Dermis microvascular lymphatic vessel endothelial cell (primary cell): ENCODE measurements around the gene DSC2. TPM values are rescaled to one million over a fixed set of nuclear protein-coding genes. Genes with fewer than 3 reads are reported as not detected.

ENCODE experiments used
- DNase-seq, 2 donors: peaks; one replicate each; pipeline versions ENCODE4 v3.0.0 to v3.0.0-alpha.2; 2010; ENCODE audit warnings: low read depth in 2 of 2
- total RNA-seq: library from RNA; depleted of rRNA; stranded (reverse); fragments of >200 nt; gene quantifications from 2 replicates; pipeline ENCODE4 v1.2.1, GENCODE V29; 2014

DSC2 gene
- total RNA-seq, 1 donor from 2014 or later, result under 0.01 TPM

DNA sequence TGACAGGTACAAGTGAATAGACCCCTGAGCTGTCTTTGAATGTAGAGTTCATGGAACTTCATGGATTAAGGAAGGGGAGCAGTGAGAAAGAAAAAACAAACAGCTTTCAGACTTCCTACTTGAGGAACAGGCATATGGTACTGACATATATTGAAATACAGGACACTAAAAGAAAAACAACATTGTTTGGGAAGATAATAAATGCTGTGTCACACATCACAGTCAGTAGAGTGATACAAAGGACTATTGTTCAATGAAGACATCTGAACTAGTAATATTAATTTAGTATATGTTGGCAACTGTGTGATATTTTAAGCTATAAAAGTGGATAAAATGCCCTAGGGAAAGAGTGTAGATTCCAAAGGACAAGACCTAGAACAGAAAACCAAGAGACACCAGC, 3.3 kb downstream of the DSC2 start:
- DNase-seq, result no peak

DNA sequence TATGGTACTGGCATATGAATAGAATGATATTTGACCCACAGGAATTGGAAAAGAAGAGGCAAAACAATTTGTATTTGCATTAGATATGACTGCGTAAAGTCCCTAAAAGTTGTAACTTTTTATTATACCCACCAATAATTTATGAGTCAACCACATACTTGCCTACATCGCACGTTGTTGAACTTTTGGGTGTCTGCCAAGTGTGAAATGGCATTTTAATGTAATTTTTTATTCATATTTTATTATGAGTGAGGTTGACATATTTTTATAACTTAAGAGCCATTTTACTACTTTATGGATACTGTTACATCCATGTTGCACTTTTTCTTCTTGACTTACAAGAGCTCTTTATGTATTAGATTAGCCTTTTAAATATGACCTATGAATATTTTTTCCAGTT, 4.6 kb downstream of the DSC2 start:
- no peak for DNase-seq

DNA sequence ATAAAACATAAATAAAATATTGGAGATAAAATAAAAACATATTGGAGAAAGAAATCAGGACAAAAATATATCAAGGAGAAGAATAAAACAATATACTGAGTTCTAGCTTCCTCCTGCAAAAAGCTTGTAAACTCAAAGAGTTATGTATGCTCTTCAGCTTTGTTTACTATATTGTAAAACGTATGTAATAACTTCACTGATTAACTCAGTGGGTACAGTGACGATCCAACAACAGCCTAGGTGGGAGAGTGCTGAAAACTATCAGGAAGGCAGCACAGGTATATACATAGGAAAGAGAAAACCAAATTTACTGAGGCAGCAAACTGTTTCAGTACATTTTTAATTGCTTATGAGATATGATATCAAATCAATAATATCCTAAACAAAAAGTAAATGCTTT, 8.3 kb downstream of the DSC2 start:
- no peak for DNase-seq

DNA sequence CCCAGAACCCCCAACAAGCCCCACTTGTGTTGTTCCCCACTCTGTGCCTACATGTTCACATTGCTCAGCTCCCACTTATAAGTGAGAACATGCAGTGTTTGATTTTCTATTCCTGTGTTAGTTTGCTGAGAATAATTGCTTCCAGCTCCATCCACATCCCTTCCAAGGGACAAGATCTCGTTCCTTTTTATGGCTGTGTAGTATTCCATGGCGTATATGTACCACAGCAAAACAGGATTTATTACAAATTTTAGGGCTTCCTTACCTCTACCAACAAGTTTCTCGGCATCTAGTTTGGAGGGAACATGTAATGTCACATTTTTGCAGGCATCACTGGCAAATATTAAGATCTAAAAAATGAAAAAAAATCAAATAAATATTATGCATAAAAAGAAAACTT, 8.9 kb downstream of the DSC2 start:
- no peak for DNase-seq

DNA sequence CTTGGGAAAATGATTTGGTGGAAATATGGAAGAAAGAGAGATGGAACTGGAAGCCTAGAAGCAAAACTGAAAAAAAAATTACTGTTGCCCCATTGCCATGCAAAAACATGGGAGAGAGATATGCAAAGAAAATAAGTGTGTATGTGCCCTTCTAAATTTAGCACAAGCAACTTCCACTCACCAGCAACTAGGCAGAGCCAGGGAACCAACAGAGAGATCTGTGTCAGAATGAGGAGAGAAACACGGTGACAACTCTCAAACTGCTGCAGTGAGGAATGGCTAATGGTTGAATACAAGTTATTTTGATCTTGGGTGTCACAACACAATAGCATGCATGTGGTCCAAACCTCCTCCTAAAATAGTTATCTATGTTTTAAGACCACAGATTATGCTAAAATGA, 10.9 kb downstream of the DSC2 start:
- no peak for DNase-seq

DNA sequence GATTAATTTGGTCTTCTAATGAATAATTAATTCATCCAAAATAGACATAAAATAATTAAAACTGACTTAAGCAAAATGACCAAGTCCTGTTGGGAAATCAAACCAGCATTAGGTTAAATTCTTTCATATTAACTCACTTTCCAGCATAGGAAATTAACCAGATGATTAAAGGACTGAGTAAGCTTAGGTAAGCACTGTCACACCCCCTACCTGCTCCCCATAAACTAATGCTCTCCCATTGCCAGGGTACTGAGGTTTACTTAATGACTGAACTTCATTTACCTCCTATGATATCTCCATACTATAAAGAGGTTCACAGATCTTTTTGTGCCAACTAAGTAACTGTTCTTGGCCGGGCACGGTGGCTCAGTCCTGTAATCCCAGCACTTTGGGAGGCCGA, 13.7 kb downstream of the DSC2 start:
- no peak for DNase-seq

DNA sequence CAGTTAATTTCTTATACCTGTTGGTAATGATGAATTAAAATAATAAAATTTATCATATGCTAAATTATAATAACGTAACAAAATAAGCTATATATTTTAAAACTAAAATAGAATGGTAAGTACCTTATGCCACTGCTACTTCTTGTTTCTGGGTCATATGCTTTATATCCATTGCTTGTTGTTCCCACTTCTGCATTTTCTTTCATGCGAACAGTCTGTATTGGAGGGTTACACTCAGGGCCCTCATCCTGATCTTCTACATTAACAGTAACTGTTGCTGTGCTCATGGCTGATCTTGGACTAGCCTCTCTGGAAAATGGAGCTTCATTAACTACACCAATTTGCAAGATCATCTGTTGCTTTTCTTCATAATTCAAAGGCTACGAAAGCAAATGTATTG, 22.2 kb downstream of the DSC2 start:
- DNase-seq, result no peak

DNA sequence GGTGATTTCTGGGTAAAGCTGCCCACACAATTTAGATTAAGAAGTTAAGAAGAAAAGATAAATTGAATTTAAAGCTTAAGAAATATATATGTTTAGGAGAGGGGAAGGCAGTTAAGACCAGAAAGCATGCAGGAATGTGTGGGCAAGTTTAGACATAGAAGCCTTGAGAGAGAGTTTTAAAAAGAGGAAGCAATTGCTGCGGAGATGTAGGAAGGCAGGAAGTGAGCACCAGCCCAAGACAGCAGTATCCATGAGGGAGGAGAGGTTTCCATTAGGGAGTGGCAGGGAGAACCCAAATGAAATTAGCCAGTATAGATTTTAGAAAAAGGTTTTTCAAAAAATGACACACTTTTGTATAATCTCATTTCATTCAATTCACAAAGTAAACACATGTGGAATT, 24.3 kb downstream of the DSC2 start:
- DNase-seq, result no peak

DNA sequence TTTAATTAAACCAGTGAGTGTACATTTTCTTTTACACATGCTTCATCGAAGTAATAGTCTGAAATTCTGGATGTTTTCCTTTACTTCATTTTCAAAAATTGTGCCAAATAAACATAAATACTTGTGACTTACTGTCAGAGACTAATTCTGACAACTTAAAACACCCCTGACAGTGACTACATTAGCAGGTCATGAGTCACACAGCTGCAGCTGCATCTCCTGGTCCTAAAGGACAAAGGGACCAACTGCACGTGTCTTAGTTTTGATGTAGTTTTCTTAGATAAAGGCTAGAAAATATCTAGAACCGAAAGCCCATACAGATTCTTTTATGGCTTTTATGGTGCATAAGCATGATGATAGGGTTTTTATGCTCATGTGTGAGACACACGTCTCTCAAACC, 30.0 kb downstream of the DSC2 start:
- DNase-seq, result no peak

DNA sequence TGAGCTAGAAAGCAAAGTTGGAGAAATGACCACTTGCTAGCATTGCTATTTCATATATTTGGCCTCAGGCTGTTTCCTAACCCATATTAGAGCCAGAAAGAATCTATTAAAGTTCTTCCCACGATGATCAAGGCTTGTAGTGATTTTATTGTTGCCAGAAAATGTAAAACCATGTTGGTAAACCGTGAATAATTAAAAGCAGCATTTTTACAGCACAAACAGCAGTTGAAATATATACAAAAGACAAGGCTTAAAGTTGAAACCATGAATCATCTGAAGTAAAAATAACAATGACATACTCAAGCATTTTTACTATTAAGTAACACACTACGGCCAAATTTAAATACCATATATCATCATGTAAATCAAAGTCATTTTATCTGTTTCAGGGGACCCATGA, 32.0 kb downstream of the DSC2 start:
- DNase-seq, result no peak

DNA sequence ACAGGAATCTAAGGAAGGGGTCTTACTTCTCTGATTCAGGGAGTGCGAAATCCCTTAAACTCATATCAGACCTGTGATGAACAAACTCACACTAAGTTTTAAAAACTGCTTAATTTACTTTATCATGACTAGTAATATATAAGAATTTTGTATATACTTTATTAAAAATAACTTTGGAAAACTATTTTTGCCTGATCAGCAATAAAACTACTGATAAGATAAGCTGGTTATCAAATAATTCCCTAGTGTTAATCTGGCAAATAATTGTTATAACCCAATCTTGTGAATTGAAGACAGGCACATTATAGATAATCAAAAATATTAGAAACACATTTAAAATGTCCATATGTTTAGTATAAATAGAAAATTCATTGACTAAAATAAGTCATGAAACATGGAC, 36.0 kb downstream of the DSC2 start:
- no peak for DNase-seq

DNA sequence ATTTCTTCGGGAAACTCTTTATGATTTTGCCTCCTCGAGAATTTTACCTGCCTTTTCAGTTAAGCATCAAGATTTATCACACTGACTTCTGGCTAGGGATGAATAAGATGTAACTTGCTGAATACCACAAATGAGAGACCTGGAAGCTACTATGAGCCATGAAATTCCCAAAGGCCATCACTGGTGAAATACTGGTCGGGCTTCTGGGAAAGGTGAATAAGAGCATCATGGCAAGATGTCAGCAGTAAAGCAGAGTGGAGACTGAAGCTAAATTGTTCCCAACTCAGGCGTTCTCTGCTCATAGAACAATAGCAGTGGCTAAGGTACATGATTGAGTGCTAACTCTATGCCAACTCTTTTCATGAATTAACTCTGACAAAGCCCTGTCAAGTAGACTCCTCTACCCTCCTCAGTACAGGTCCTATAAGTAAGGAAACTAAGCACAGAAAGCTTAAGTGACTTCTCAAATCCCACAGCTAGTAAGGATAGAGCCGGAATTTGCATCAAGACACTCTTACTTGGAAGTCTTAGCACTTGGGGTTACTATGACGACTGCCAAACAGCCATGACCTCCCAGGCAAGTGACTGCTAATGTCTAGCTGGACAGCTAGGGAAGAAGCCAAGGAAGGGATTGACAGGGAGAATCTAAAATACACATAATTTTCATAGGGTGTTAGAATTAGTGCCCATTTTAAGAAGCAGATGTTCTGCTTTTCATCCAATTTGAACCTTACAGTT, 37.0 kb downstream of the DSC2 start:
- DNase-seq, result no peak

DNA sequence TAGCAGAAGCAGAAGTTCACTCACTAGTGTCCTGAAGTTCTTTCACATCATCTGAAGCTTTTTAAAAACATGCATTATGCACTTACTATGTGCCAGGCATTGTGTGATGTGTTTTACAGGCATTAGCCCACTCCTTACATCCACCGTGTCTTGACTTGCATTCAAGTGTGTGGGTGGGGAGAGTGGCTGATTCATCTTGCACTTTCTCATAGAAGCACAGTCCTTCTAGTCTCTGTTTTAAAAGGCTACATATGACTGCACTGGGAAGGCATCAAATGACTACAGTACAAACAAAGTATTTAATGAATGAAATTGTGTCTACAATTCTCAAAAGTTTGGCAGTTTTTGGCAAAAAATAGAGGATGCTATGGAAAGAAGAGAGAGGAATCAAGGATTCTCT, 38.1 kb downstream of the DSC2 start:
- DNase-seq, result no peak

DNA sequence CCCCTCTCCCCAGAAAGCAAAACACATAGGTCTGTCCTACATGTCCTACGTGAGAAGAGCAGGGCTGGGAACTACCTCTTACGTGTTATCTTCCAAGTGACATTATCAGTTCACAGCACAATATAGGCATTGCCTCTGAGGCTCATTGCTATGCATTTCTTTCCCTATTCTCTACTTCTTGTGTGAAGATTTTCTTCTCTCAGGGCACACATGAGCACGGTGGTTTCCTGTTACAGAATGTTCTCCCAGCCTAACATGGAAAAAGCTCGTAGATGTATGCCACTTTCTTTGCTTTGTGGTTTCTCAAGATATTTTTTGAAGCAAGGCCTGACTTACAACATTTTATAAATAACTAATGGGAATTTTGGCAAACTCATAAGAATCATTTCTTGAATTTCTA, 40.3 kb downstream of the DSC2 start:
- no peak for DNase-seq

DNA sequence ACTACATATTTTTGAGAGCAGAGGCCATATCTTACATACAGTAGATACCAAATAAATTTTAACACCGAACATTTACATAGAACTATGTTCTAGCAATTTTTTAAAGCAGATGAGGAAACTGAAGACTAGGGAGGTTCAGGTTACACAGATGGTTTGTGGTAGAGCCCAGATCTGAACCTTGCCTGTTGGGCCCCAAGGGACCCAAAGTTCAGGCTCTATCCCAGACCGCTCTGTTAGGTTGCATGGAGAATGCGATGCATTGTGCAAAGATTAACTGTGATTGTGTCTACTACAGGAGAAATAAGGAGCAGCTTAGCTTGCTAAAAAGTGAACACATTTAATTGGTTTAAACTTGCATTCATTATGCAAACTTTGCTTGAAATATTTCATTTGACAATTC, 43.3 kb downstream of the DSC2 start:
- no peak for DNase-seq

DNA sequence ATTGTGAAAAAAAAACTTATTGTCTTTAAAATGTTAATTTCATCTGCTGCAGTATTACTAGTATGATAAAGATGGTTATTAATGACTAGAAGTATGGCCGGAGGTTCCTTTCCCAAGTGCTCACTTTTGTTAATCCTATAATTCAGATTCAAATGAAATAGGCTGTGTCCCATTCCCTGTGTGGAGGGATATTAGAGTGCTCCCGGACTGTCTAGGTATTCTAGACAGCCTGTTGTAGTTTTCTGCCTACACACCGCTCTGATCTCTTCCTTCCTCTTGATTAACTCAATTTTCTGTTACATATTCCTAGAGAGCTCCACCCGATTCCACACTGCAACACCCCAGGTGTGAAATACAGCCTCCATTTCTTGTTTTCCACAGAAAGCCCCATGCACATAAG, 44.3 kb downstream of the DSC2 start:
- no peak for DNase-seq

DNA sequence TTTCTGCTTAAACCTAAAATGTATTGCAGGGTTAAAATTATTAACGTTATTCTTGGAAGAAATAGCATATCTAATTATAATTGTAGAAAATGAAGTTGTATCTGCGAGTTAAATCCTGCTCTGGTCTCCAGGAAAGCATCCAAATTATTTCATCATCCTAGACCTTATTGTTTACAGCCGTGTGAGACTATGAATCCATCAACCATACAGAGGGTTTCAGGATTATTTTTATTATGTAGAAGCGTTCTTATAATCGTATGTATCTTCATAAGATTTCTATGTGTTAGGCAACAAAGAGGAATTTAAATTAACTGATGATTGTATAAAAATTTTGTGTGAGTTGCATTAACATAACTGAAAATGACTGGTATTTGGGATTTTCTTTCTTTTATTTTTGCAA, 45.2 kb downstream of the DSC2 start:
- DNase-seq, result no peak

DNA sequence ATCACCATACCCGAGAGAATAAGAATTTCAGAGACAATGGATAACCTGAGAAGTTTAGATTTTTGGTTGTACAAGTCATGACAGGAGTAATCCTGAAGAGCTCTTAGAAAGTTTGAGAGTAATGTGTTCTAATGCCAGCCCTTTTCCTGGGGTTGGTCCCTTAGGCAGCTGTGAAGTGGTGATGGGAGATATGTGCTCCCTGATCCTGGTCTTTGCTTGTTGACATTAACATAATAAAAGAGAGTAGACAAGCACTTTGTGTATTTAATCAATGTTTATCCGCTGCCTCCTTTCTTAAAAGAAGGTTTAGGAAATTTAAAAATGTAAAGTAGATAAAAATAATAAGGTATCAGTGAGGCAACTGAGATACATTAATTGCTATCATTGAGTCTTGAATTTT, 45.9 kb downstream of the DSC2 start:
- DNase-seq, result no peak

DNA sequence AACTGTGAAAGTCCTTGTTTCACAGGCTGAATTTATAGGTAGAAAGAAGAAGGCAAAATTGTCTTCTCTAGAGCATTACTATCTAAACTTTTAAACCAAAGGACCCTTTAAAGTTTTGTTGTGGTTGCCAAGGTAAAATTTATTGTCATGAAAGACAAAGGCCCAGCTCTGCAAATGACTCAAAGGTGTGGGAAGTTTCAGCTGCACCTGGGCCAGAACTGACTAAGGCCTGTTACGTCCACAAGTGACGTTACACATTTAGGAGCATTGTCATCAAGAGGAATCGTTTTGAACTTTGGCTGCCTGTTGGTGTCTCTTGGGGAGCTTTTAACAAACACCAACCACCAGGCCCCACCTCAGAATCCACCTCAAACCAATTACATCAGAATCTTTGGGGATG, 51.6 kb downstream of the DSC2 start:
- DNase-seq, result no peak

DNA sequence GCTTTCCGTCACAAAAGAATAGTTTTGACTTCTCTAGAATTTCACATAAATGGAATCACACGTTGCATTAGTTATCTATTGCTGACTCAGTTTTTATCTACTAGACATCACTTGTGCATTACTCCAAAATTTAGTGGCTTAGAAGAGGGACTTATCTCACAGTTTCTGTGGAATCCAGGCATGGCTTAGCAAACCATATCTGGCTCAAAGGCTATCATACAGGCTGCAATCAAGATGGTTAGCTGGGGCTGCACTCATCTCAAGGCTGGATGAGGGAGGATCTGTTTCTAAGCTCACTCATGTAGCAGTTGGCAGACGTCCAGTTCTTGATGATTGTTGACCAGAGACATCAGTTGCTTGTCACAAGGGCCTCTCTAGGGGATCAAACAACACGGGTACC, 53.0 kb downstream of the DSC2 start:
- no peak for DNase-seq

DNA sequence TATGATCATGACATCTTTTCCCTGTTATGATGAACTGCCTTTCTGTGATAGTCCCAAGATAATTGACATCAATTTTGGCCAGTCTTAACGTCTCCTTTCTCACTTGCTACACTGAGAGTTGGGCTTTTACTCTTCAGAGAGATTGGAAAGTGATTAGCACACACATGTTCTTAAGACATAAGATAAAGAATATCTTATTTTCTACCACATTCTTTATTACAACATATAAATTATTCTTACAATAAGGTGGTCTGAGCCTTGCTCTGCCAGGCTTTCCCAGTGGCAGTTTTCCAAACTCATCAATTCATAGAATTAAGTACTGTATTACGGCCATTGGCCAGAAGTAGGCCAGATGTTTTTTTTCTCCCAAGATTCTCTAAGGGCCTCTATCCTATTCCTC, 54.0 kb downstream of the DSC2 start:
- no peak for DNase-seq

DNA sequence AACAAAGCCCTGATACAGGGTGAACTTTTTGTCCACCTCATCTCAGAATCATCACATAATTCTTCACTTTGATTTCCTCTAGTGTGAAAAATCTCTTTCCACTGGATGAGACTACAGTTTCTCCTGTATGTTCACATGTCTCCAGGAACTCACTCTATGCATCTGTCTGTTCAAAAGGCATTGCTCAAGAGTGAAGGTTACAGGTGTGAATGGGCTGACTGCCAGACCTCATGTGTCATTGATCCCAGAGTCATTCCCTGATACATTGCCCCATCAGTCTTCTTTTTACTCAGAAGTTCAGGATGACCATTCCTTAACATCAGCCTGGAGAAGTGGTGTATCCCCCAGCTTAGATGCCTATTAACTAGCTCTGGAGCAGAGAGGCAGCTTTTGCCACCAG, 55.3 kb downstream of the DSC2 start:
- DNase-seq, result no peak

DNA sequence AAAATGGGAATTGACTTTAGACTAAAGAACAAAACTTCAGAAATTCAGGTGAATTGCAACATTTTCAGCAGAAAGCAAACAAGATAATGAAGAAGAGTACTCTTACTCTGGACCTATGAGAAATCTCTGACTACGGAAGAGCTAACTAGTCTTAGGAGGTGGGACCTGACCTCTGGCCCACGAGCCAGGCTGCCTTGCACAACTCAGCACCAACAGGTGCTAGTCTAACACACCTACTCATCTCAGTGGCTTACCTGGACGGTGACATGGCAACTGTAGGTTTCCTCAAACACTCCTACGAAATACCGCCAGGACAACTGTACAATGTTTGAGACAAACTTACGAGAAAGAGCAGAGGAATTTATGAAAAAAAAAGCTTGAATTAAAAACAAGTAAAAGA, 56.6 kb downstream of the DSC2 start:
- no peak for DNase-seq

DNA sequence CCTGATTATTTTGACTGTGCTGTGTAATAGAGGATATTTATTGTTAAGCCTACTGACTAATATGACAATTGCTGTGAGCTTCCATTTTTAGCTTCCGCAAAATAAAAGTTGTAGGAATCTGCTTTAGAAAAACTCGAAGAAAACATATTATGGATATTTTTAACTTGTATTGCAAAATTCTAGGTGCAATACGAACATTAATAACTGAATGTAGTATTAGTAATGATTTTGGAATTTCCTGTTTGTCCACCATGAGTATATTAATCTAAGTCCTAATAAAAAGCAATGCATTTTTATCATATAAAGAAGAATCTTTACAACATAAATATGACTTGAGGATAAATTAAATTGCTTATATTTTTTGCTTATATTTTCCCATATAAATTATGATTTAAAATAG, 57.3 kb downstream of the DSC2 start:
- no peak for DNase-seq
